Pulmonary artery endothelial cell (primary cell): ENCODE data around the gene CDH4. TPM values are rescaled to one million over a fixed set of nuclear protein-coding genes. Genes with fewer than 3 reads are reported as not detected.

Source experiments
- DNase-seq: peaks from one replicate; pipeline ENCODE4 v3.0.0-alpha.2; 2011; ENCODE audit warnings: low read depth, low spot score
- total RNA-seq: library from RNA; depleted of rRNA; stranded (reverse); fragments of >200 nt; gene quantifications from 2 replicates; pipeline ENCODE4 v1.2.3, GENCODE V29; 2014

CDH4 gene
- total RNA-seq, 1 donor from 2014 or later: 7.5 TPM

DNA sequence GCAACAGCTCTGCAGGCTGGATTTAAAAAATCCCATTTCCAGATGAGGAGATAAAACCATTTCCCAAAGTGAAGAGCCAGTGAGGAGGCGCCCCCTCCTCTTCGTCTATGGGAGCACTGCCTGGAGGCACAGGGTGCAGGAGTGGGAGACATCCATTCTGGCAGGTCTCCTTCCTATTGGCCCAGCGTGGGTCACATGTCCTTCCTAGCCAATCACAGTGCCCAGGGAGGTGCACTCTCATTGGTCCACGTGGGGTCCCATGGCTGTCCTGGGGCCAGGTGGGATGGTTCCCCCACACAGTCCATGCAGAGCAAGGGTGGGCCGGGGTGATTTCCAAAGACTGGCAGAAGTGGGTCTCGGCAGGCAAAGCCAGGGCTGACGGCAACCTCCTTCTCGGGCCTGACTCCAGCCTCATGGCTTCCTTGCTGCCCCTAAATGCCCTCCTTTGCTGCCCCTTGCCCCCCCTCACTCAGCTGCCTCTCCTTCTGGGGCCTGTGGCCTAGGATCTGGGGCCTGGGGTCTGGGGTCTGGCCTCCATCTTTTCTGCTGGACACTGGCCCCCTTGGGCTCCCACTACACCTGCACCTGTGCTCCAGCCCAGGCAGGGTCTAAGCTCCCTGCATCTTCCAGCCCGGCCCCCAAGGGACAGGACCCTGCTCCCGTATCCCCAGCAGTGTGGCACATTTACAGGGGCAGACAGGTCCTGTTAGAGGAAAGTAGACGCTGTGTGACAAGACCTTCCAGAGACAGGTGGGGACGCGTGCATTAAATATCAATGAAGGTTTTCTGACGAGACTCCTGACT is 581.9 kb downstream of the CDH4 start:
- DNase-seq: no peak

DNA sequence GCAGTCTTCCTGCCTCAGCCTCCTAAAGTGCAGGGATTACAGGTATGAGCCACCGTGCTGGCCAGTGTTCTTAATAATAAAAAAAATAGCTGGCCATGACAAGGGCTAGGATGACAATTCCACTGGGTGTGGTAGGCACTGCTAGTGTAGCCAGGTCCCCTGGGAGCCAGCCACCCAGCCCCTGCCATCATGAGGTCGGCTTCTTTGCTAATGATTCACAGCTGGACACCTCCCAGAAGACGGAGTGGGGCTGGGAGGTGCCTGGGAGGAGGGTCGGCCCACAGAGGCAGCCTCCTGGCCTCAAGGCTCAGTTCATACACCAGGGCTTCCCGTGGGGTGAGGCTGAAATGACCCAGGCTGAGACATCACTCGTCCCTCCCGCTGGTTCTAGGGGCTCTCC is 583.2 kb downstream of the CDH4 start:
- no peak for DNase-seq

DNA sequence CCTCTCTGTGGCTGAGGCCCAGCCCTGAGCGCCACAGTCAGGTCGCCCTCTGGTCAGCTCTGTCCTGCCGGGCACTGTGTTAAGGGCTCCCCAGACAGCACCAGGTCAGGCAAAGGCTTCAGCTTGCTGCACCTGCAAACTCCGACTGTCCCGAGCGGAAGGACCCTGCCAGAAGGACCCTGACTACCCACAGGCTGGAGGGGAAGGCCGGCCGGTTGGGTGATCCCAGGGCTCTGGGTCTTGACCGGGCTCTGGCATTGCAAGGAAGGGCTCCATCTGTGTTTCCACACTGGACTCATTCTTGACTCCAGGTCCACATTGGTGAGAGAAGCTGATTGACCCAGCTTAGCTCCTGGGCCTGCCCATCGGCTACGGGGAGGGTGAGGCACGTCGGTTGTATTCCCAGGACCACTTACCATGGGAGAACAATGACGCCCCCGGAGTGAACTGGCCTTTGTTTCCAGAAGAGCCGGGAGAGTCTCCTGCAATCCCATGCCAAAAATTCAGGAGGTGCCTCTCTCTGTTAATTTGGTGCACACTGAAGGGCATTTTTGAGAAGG is 583.8 kb downstream of the CDH4 start:
- no peak for DNase-seq

DNA sequence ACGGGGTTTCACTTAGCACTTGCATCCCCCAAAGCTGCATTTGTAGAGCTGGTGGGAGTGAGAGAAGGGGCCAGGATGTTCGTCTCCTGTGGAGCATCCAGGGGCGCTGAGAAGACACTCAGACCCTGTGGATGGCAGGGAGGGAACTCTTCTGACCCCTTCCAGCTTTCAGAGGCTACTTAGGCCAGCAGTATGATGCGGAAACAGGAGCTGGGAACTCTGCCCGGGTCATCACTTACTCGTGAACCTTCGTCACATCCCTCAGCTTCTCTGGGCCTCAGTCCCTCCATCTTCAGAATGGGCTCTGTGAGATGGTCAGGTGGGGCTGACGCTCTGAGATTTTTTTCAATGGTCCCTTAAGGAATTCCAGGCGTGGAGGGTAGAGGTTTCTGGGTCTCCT is 585.1 kb downstream of the CDH4 start:
- DNase-seq: no peak

DNA sequence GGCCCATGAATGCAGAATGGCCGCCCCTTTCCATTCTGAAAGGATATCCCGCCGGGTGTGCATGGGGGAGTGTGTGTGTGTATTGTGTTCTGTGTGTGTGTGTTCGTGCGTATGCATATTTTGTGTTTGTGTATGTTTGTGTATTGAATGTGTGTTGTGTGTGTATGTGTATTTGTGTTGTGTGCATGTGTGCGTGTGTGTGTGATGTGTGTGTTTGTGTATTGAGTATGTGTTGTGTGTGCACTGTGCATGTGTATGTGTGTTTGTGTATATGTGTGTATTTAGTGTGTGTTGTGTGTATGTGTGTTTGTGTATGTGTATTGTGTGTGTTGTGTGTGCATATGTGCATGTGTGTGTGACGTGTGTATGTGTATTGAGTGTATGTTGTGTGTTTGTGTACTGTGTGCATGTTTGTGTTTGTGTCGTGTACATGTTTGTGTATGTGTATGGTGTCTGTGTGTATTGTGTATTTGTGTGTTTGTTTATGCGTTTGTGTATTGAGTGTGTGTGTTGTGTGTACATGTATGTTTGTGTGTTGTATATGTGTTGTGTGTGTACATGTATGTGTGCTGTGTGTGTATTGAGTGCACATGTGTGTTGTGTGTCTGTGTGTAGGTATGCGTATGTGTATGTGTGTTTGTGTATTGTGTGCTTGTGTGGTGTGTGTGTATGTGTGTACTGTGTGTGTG is 587.3 kb downstream of the CDH4 start:
- DNase-seq: no peak

DNA sequence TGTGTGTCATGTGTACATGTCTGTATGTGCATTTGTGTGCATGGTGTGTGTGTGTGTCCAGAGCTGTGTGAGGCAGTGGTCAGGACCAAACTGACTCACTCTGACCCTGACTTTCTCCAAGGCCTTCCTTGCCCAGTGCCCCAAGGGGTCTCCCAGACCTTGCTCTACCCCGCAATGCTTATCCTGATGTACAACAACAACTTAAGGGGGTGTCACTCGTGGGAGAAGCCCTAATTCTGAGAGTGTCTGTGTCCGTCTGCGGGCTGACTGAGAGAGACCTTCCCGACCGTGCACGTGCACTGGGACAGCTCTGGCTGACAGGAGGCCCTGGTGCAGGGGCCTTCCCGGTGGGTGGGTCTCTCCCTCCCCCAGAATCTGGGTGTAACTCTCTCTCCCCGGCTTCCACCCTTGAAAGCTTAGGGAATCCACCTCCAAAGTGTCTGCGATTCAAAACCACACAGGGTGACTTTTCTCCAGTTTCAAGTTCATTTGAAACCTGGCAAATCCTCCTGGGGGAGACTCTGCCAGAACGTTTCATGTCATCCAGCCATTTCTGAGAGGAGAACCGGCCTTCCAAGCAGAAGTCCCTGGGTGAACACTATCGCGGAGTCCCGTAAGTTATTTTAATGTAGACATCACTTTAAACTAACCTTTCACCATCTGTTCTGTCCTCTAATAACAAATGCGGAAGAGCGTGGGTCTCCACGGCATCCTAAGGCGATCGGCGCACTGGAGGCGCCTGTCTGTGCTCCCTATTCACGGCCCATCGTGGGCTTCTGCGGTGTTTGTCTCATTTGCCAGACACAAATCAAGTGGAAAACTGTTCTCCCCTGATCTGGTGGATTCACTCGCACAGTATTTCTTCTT is 588.1 kb downstream of the CDH4 start:
- no peak for DNase-seq

DNA sequence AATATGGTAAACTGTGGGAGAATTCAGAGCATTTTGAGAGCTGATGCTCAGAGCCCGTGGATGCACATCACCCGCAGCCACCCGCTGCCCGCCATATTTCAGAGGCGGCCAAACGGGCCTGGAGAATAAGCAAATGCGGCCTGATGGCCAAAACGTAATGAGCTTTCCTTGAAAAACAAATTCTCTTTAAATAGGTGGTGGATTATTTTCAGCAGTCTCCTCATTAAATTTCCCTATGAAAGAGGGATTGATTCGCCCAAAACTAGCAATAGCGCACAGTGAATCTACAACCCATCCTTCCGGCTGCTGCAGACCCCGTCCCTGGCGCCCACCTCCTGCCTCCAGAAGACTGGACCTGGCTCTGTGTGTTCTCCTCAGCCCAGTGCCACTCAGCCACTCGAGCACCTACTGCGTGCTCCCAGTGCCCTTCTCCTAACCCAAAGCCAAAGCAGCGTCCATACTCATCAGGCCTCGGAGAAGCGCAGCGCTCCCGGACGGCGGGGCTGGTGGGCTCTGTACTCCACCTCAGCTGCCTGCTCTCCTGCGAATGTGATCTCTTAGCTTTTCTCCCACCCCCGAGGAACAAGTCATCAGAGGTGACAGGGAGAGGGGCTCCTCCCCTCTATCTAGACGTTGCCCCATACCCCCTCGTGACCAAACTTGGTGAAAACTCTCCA is 588.9 kb downstream of the CDH4 start:
- DNase-seq: no peak

DNA sequence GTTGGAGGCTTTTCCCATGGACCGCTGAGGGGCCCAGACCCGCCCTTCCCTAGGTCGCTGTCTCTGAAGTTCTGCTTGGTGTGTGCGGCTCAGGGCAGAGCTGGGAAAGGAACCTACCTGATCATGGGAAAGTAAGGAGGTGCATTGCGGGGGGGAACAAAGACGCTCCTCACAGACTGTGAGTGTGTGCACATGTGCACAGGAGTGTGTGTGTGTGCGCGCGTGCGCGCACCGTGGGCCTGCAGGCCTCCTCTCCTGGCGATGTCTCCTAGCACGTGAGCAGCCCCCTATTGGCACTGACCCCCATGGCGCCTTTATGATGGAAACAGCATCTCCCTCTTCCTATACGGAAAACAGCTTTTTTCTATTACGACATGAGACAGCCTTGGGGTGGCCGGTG is 589.5 kb downstream of the CDH4 start:
- no peak for DNase-seq

DNA sequence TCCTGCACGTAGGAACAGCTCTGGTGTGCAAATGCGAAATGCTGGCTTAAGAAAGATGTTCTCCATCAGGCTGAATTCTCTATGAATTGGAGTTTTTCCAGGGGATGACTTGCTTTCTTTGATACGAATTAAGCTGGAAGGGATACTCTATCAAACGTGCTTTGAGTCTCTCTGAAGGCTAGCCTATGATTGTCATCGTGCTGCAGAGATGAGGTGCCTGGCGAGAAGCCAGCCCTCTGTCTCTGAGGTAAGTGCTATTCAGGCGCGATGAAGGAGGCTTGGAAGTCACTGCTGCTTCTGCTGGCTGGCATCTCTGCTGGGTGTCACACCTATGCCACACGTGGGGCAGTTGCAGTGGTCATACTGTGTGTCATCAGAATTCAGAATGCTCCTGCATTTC is 589.9 kb downstream of the CDH4 start:
- DNase-seq: no peak

DNA sequence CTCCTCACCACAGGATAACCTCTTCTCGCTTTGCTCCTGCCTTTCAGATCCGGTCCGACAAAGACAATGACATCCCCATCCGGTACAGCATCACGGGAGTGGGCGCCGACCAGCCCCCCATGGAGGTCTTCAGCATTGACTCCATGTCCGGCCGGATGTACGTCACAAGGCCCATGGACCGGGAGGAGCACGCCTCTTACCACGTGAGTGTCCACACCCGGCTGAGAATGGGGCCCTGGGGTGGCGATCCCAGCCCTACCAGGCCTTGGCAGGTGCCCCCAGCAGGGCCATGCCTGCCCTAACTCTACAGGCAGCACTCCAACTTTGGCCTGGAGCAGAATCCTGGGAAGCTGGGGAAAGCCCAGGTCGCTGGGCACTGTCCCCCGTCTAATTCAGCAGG is 592.6 kb downstream of the CDH4 start:
- no peak for DNase-seq

DNA sequence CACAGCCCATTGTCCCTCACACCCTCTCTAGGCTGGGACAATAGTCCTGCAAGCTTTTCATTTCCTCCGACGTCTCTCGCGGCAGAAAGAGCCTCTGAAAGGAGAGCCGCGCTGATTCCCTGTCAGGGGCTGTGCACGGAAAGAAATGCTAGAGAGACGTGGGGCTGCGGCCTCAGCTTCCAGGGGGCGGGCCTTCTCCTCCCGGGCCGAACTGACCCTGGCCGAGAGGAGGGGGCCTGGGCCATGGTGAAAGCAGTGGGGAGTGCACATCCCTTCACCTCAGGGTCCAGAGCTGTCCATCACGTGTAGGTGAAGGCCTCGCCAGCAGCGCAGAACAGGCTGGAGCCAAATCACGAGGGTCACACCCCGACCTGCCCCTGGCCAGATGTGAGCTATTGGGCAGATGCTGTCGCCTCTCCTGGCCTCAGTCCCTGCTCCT is 593.2 kb downstream of the CDH4 start:
- DNase-seq: no peak

DNA sequence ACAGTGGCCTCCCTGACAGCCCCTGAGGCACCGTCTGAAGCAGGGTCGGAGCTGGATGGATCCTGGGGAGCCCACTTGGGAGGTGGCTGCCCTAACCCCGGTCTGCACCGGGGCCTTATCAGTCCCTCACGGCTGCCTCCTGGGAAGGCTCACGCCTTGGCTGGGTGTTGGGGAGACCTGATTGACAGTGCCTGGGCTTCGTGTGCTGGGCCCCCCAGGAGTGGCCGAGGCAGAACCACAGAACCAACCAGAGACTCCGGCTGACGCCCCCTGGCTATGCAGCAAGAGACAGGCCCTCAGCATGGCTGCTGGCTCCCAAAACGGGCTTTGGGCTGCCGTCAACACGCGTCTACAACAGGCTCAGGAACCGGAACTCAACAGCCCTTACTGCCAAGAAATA is 594.0 kb downstream of the CDH4 start:
- no peak for DNase-seq

DNA sequence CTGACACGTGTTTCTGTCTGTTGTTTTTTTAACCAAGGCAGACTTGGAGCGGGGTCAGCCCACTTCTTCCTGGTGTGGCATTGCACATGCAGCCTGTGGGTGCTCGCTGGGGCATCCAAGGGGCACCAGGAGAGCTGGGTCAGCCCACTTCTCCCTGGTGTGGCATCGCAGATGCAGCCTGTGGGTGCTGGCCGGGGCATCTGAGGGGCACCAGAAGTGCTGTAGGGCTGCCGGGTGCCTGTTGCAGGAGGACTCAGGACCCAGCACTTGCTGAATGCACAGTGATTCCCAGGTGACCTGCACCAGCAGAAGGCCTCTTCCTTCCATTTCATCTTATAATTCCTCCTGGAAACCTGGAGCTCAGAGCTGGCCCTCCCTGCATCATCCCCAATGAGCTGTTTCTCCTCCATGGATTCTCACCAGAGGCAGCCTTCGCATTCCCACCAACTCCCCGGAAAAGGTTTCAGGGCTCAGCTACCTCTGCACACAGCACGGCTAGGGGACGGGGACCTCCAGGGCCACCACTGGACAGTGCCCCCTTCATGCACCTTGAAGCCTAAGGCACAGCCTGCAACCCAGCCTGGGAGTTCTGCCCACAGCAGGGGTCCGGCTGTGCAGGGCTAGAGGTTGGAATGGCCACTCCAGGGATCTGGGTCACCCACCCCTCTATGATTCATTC is 594.8 kb downstream of the CDH4 start:
- DNase-seq: no peak

DNA sequence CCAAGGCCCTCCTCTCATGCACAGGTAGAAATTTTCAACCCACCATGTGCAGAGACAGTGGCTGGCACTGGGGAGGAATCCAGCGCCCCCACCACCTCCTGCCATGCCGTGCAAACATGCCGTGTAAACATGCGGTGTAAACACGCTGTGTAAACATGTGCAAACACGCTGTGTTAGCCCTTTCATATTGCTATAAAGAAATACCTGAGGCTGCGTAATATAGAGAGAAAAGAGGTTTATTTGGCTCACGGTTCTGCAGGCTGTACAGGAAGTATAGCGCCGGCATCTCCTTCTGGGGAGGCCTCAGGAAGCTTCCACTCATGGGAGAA is 595.3 kb downstream of the CDH4 start:
- no peak for DNase-seq

DNA sequence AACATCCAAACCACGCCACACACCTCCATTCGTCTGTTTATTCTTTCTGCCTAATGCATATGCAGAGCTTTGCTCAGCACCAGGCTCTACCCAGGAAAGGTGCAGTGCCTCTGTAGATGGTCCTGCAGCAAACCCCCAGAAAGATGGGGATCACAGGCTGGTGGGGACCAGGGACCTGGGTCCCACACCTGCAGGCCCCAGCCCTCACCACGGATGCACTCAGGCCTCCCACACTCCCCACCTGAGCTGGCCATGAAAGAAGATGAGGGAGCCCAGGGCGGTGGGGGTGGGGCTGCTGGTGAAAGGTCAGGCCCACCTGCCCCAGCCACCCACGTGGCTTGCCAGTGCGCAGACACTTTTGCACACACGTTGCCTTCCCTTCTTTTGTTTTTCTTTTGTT is 595.9 kb downstream of the CDH4 start:
- DNase-seq: no peak

DNA sequence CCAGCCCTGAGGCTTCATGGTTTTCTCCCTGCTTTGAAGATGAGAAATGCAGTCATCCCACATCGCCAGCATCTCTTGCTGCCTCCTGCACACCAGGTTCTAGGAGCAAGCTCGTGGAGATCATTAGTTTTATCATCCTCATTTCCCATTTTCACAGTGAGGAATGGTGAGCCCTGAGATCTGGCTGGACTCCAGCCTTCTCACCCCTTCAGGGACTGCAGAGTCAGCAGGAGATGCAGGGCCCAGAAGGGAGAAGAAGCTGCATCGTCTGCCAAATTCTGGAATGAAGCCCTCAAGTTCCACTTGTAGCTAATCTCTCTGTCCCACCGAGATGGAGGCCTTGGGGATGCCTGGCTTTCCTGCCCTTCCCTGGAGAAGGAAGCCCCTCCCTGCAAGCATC is 596.8 kb downstream of the CDH4 start:
- no peak for DNase-seq

DNA sequence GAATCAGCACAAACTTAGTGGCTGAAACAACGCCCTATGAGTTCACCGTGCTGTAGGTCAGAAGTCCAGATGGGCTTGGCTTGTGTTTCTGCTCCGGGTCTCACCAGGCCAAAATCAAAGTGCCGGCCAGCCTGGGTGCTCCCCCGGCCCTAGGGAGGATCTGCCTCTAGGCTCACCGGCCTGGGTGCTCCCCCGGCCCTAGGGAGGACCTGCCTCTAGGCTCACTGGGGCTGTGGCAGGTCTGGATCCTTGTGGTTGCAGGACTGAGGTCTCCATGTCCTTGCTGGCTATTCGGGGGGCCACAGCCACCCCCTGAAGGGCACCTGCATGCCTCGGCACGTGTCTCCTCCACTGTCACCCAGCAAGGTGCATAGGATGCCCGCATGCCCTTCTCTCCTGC is 597.3 kb downstream of the CDH4 start:
- no peak for DNase-seq

DNA sequence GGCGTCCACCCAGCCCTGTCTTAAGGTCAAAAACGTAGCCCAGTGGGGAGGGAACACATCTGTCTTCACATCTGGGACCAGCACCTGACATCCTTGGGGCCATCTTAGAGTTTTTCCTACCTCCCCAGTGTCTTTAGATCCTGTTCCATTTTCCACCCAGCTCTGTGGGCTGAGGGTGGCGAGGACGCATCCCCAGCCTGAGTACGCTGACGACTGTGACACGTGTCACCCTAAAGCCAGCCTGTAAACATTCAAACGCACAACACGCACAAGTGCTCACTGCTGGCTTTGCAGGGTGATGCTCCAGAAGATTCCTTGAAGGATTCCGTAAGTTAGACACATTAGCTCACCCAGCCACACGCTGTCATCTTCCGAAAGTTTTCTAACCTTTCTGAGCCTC is 597.8 kb downstream of the CDH4 start:
- no peak for DNase-seq

DNA sequence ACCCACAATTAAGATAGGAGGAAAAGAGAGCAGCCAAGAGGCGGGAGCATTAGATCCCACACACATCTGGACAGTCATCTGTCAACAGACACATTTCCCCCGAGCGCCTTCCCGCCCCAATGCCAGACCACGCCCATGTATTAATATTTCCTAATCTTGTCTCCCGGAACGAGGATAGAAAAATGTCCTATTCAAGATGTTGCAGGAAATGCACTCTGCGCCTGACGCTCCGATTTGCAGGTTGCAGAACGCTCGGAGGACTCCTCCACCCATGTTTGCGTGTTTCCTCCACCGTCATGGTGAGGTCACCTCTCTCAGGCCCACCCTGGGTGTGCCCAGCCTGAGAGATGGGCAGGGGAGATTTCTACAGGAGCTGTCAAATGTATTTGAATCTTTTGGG is 598.4 kb downstream of the CDH4 start:
- no peak for DNase-seq

DNA sequence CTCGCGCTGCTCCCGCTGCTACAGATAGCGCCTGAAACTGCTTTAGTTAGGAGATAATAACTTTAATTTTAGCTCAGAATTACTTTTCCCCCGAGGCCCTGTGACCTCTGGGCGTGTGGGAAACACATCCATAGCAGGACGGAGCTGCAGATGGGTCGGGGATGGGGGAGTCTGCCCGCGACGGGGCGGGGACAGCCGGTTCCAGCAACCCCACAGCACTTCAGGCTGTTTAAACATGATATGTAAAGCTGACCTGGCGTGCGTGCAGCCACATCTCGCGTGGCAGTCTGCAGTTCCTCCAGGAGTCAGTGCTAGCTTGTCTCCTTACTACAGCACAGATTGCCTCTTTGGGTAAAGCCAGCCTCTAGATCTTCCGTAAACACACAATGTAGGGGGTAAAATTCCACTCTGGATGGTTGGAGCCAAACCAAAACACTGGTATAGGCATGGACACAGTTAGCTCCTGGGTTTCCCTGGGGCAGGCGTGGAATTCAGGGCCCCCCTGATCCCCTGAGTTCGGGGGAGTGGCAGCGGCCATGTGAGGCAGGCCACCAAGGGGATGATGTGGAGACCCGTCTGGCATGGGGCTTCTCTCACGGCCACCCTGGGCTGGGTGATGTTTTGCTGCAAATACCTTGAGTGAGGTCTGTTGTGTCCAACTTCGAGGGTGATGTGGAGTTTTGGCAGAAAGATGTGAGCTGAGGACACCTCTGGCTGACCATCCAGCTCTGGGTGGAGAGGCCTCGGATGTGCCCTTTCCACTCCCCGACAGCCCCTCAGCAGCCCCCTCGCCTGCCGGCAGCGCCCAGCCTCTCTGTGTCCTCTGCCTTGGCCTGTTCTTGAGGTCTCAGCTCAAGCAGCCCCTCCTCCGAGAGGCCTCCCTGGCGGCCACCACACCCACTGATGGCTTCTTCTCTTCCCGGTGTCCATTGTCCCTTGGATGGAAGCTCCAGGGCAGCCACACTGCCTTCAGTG is 599.2 kb downstream of the CDH4 start:
- DNase-seq: no peak
